HG02798 (cell line): ENCODE data around the gene RPAP2.
"Not testable (repeated sequence)": the region's sequence is repeated elsewhere in the genome, so short reads cannot be mapped to it uniquely, and the experiment has no call there.

ENCODE experiments used
- ATAC-seq: cut with Tn5 transposase; IDR thresholded peaks from one replicate; pipeline ENCODE4 v1.9.1; 2021; ENCODE audit warnings: mild to moderate bottlenecking; ENCODE audit not compliant: unreplicated experiment, poor library complexity

Gene RPAP2

GRCh38 chr1:92317836-92318493 is 19.1 kb downstream of the RPAP2 start:
- ATAC-seq, result no peak

DNA sequence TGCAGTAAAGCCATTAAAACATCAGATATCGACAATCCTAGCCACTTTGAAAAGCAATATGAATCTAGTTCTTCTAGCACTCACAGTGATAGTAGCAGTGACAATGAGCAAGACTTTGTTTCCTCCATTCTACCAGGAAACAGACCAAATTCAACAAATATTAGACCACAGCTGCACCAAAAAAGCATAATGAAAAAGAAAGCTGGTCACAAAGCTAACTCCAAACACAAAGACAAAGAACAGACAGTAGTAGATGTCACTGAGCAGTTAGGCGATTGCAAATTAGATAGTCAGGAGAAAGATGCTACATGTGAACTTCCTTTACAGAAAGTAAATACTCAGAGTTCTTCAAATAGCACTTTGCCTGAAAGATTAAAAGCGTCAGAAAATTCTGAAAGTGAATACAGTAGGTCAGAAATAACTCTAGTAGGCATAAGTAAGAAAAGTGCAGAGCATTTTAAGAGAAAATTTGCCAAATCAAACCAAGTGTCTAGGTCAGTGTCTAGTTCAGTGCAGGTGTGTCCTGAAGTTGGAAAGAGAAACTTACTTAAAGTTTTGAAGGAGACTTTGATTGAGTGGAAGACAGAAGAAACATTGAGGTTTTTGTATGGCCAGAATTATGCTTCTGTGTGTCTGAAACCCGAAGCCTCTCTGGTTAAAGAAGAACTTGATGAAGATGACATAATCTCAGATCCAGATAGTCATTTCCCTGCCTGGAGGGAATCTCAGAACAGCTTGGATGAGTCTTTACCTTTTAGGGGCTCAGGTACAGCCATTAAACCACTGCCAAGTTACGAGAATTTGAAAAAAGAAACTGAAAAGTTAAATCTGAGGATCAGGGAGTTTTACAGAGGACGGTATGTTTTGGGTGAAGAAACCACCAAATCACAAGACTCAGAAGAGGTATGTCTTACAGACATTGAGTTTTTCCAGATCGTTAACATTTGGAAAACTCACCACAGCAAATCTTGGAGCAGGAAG is 24.9 kb downstream of the RPAP2 start:
- no peak for ATAC-seq

DNA sequence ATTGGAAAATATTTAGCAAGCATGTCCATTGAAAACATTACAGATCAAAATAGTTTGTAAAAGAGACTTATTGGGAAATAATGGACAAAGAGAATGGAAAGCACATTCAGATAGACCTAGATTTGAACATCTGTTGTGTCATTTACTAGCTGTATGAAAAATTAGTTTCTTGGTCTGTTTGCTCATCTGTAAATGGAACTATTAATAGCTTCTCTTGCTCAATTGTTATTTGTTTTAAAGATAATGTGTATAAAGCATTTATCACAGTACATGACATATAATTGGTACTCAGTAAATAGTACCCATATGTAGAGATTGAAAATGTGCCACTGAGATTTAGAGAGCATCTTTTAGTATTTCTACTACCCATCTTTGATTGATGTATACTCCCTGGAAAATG is 25.9 kb downstream of the RPAP2 start:
- ATAC-seq, result no peak

DNA sequence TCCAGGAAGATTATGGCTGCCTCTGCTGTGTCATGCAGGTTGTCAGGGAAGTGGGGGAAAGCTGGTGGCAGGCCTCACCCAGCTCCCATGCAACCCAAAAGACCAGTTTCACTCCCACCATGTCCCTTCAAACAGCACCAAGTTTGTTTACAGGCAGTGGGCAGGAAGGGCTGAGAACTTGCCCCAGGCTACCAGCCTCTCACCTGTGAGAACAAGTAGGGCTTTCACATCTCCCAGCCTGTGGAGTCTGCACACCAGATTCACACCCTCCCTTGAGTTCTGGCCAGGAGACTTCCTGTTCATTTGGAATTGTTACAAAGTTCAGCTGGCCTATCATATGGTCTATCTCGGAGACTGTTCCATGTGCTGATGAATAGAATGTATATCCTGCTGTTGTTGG is 27.8 kb downstream of the RPAP2 start:
- no peak for ATAC-seq

- no peak for ATAC-seq
Measured at GRCh38 chr1:92327794-92328193, 28.9 kb downstream of the RPAP2 start.

- ATAC-seq, result no peak
Measured at GRCh38 chr1:92329347-92330129, 30.7 kb downstream of the RPAP2 start.

GRCh38 chr1:92333668-92334067 is 34.8 kb downstream of the RPAP2 start:
- no peak for ATAC-seq

DNA sequence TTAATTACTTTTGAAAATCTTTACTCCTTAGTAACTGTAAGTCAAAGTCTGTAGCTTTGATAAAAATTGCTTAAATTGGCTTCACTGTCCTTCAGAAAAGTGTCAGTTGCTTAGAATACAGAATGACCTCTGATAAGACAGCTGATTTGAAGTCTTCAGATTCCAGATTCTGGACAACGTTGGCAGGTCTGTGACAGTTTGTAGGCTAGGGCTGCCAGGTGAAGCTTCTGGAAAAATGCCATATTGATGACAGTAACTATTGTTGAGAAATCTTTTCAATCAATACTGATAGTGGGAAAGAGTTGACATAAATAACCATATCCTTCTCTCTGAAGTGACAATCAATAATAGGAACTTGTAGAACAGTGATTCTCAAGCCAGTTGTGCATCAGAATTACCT is 41.3 kb downstream of the RPAP2 start:
- ATAC-seq, result no peak

DNA sequence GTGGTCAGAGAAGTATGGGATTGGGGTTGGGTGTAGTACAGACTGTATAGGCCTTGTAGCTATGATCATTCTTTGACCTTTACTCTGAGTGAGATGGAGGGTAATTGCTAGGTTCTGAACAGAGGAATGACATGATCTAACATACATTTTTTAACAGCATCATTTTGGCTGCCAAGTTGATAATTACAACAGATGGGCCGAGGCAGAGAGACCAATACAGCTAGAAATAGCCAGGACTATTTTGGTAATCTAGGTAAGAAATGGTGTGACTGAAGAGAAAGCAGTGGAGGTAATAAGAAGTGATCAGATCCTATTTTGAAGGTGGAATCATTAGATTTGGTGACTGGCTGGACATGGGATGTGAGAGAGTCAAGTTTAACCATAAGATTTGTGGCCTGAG is 43.5 kb downstream of the RPAP2 start:
- ATAC-seq, result no peak

GRCh38 chr1:92343061-92343460 is 44.2 kb downstream of the RPAP2 start:
- no peak for ATAC-seq

DNA sequence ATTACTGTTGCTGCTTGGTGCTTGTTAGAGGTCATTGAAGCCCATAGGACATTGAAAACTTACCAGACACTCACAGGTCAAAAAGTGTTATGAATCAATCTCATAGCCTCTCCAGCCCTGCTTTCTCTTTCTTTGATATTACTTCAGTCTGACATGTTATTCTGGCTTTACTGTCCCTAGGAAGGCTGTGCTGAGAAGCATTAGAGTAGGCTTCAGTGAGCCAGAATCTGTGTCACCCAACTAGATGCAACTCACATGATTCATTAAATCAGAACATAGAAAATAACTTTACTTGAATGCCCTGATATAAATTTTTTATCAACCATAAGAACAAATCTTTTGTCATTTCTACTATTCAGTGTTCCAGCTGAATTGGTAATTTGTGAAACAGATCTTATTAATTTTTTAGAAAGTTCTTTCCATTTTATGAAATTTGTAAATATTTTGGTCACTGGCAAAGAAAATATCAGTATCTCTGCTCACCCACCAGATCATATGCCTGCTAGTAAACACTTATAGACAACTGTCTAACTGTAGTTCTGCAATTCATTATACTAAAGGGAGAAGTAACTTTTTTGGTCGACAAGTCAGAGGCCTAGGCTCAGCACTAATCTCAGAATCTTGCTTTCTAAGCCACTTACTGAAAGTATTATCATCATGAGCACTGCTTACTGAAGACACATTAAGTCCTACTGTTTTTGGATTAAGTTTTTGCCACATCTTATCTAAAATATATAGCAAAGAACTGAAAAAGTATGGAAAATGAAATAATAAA is 48.2 kb downstream of the RPAP2 start:
- no peak for ATAC-seq

DNA sequence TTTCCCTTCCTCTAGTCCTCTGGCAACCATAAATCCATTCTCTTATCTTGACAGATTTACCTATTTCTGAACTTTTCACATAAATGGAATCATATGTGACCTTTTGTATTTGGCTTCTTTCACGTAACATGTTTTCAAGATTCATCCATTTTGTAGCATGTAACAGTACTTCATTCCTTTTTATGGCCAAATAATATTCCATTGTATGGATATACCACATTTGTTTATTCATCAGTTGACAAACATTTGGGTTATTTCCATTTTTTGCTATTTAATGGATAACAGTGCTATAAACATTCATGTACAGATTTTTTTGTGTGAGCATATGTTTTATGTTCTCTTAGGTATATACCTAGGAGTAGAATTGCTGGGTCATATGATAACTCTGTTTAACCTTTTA is 54.0 kb downstream of the RPAP2 start:
- ATAC-seq, result no peak

DNA sequence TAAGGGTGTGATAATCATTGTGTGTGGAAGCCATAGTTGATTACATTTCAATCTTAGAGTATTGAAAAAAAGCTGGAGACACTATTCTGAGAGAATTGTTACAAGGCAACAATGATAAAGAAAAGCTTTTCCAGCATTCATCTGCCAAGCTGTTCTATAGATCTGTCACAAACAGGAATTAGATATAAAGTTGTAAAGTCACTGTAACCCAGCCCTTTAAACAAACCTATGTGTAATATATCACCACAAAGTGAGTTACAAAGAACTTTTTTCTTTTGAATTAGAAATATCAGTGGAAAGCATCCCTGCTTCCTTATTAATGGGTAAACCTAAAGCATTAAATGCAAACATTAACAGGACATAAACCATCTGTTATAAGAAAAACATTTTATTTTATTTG is 55.4 kb downstream of the RPAP2 start:
- ATAC-seq, result no peak

DNA sequence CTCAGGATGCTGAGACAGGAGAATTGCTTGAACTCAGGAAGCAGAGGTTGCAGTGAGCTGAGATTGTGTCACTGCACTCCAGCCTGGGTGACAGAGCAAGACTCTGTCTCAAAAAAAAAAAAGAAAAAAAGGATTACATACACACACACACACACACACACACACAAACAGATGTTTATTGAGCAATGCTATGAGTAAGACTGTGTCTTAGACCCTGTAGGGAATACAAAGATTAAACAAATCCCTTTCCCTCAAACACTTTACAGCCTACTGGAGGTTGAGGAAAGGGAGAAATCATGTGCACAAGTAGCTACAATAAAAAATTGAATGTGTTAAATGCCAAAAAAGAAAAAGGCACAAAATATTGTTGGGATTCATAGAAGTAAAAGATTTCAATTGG is 58.1 kb downstream of the RPAP2 start:
- no peak for ATAC-seq

GRCh38 chr1:92359382-92359781 is 60.5 kb downstream of the RPAP2 start:
- ATAC-seq, result not testable (repeated sequence)

- ATAC-seq, result no peak
Measured at GRCh38 chr1:92359986-92360385, 61.1 kb downstream of the RPAP2 start.

- ATAC-seq, result no peak
Measured at GRCh38 chr1:92362970-92363369, 64.1 kb downstream of the RPAP2 start.

- no peak for ATAC-seq
Measured at GRCh38 chr1:92363401-92363800, 64.5 kb downstream of the RPAP2 start.

DNA sequence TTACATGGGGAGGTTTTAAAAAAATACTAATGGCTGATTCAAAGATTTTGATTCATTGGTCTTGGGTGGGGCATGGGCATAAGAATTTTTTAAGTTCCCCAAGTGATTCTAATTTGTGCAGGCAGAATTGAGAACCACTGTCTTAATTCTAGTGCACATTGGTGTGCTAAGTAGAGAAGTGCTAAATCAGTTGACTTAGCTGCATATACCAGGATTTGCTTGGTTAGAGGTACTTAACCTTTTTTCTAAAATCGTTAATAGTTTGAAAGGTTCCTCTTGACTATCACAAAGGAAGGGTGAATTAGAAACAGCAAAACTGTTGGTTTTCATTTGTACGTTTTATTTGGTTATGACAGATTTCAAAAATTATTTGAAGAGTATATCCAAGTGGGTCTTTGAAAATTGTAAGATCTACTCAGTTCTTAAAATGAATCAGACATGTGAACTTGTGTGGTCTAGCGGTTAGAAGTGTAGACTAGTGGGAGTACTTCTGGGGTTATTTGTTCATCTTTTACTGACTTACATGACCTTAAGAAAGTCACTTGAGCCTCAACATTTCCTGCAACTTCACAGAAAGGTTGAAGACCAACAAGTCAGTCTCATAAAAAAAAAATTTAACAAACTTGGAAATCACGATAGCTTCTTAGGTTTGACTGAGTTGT is 66.7 kb downstream of the RPAP2 start:
- ATAC-seq, result peak; percentile 56

DNA sequence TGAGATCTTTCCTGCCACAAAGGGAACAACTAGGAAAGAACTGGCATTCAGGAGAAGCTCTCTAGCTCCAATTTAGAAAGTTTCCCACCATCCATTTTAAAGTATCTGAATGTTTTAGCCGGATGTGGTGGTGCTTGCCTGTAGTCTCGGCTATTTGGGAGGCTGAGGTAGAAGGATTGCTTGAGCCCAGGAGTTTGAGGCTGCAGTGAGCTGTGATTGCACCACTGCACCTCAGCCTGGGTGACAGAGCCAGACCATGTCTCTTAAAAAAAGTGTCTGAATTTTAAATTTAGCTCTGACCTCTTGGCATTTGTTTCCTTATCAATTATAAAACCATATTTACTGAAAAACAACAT is 67.2 kb downstream of the RPAP2 start:
- ATAC-seq, result no peak
